Measurements from ENCODE around the gene MAPRE3. TPM values are rescaled to one million over a fixed set of nuclear protein-coding genes. Genes with fewer than 3 reads are reported as not detected.

The MAPRE3 gene
- total and polyA plus RNA-seq, 8 donors, result 4.7 to 56.8 (median 10.1) TPM

- no peak for FAIRE-seq
- no peak for TF ChIP-seq CTCF (IDR thresholded peaks at IDR 0.05)
- intact Hi-C loops (cut with DNase I), result no loop called here
- H3K9me3 ChIP-seq, result no peaks in the 10 kb centered on the region
- H3K27ac ChIP-seq, result no peak overlapping the region
- no peak for DNase-seq
- WGBS, 2 donors, result 74 to 75% methylated on average over 8 of the region's 8 CpGs
- H3K4me3 ChIP-seq, result no peak overlapping the region
- H3K27me3 ChIP-seq, result no peaks in the 10 kb centered on the region
- peaks cover 0 to 5% (median 5%) of the 10 kb centered on the region in 3 donors for H3K4me1 ChIP-seq
- no peaks in the 10 kb centered on the region for H3K36me3 ChIP-seq
- no peak for ATAC-seq
Measured at GRCh38 chr2:27007416-27008374, 37.3 kb downstream of the MAPRE3 start.

- Histone ChIP-seq H3K27me3 (no peaks in the 10 kb centered on the region), H3K36me3 (no peaks in the 10 kb centered on the region), H3K27ac (no peak overlapping the region), H3K4me1 (peaks cover 0 to 5% (median 5%) of the 10 kb centered on the region in 3 donors), H3K9me3 (no peaks in the 10 kb centered on the region), H3K4me3 (no peak overlapping the region)
- no peak for TF ChIP-seq CTCF (IDR thresholded peaks at IDR 0.05)
- no peak for DNase-seq
- 95 to 99% methylated on average over 4 of the region's 4 CpGs for WGBS, 2 donors
- no peak for FAIRE-seq
- intact Hi-C loops (cut with DNase I), result no loop called here
- no peak for ATAC-seq
Measured at GRCh38 chr2:27008678-27009077, 38.2 kb downstream of the MAPRE3 start.

GRCh38 chr2:27009083-27009482, 38.6 kb downstream of the MAPRE3 start:
- FAIRE-seq (no peak), ATAC-seq (no peak), DNase-seq (no peak)
- no peaks in the 10 kb centered on the region for H3K9me3 ChIP-seq
- no peak for TF ChIP-seq CTCF (IDR thresholded peaks at IDR 0.05)
- H3K4me3 ChIP-seq, result no peak overlapping the region
- no peak overlapping the region for H3K27ac ChIP-seq
- no peaks in the 10 kb centered on the region for H3K36me3 ChIP-seq
- no peaks in the 10 kb centered on the region for H3K27me3 ChIP-seq
- H3K4me1 ChIP-seq, result peaks cover 0 to 5% (median 5%) of the 10 kb centered on the region in 3 donors
- intact Hi-C loops (cut with DNase I), result no loop called here

GRCh38 chr2:27009716-27010115, 39.3 kb downstream of the MAPRE3 start:
- intact Hi-C loops (cut with DNase I), result loop anchor here in 1 of 3 donors (10.0 kb wide), 1 partner anchor 165 kb away; the partner anchor contains the start of gene DPYSL5
- ATAC-seq (no peak), DNase-seq (no peak)

More at GRCh38 chr2:27009716-27010115, 39.3 kb downstream of the MAPRE3 start:
- no peak for TF ChIP-seq CTCF (IDR thresholded peaks at IDR 0.05)
- Histone ChIP-seq H3K36me3 (no peaks in the 10 kb centered on the region), H3K27ac (no peak overlapping the region), H3K27me3 (no peaks in the 10 kb centered on the region), H3K4me3 (no peak overlapping the region), H3K4me1 (peaks cover 0 to 5% (median 5%) of the 10 kb centered on the region in 3 donors), H3K9me3 (no peaks in the 10 kb centered on the region)
- no peak for FAIRE-seq
- WGBS, 2 donors, result 54 to 65% methylated on average over 2 of the region's 2 CpGs
